GM18498 (cell line): Measurements from ENCODE around the gene KLLN.
A peak's percentile ranks its signal among the peaks of the same experiment; 100 is the strongest.
"Not testable (repeated sequence)": the region's sequence is repeated elsewhere in the genome, so short reads cannot be mapped to it uniquely, and the experiment has no call there.

Source experiments
- ATAC-seq: cut with Tn5 transposase; IDR thresholded peaks from one replicate; pipeline ENCODE4 v1.9.1; 2021; ENCODE audit warnings: mild to moderate bottlenecking, moderate library complexity; ENCODE audit not compliant: unreplicated experiment

The KLLN gene, protein sequence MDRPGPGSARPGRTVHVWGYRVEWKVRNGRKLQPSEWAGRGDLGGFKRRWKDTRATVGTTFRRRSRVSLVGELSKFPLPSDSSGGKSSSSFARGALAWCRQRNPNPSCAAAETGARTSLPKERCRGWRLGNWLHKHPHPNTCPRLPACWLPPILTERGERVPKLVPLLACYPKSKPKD

DNA sequence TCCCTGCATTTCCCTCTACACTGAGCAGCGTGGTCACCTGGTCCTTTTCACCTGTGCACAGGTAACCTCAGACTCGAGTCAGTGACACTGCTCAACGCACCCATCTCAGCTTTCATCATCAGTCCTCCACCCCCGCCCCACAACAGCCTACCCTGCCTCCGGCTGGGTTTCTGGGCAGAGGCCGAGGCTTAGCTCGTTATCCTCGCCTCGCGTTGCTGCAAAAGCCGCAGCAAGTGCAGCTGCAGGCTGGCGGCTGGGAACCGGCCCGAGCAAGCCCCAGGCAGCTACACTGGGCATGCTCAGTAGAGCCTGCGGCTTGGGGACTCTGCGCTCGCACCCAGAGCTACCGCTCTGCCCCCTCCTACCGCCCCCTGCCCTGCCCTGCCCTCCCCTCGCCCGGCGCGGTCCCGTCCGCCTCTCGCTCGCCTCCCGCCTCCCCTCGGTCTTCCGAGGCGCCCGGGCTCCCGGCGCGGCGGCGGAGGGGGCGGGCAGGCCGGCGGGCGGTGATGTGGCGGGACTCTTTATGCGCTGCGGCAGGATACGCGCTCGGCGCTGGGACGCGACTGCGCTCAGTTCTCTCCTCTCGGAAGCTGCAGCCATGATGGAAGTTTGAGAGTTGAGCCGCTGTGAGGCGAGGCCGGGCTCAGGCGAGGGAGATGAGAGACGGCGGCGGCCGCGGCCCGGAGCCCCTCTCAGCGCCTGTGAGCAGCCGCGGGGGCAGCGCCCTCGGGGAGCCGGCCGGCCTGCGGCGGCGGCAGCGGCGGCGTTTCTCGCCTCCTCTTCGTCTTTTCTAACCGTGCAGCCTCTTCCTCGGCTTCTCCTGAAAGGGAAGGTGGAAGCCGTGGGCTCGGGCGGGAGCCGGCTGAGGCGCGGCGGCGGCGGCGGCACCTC, at the start of gene KLLN, which contains the start of gene PTEN:
Gene KLLN (minus strand): TSS at position 481 of the 891 bp plus-strand sequence. CDS start 1,046 bp downstream, outside the sequence.
Gene PTEN (plus strand): TSS at position 573 of the 891 bp plus-strand sequence. CDS start 845 bp downstream, outside the sequence.
- ATAC-seq, result peak; percentile 43

DNA sequence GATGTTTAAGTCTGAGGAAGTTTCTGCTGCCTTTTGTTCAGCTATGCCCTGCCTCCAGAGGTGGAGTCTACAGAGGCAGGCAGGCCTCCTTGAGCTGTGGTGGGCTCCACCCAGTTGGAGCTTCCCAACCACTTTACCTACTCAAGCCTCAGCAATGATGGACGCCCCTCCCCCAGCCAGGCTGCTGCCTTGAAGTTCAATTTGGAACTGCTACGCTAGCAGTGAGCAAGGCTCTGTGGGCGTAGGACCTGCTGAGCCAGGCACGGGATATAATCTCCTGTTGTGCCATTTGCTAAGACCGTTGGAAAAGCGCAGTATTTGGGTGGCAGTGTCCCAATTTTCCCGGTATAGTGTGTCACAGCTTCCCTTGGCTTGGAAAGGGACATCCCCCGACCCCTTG, 40.1 kb upstream of the KLLN start:
- not testable (repeated sequence) for ATAC-seq

DNA sequence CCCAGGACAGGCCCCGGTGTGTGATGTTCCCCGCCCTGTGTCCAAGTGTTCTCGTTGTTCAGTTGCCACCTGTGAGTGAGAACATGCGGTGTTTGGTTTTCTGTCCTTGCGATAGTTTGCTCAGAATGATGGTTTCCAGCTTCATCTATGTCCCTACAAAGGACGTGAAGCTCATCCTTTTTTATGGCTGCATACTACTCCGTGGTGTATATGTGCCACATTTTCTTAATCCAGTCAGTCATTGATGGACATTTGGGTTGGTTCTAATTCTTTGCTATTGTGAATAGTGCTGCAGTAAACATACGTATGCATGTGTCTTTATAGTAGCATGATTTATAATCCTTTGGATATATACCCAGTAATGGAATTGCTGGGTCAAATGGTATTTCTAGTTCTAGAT, 34.6 kb upstream of the KLLN start:
- ATAC-seq, result not testable (repeated sequence)

DNA sequence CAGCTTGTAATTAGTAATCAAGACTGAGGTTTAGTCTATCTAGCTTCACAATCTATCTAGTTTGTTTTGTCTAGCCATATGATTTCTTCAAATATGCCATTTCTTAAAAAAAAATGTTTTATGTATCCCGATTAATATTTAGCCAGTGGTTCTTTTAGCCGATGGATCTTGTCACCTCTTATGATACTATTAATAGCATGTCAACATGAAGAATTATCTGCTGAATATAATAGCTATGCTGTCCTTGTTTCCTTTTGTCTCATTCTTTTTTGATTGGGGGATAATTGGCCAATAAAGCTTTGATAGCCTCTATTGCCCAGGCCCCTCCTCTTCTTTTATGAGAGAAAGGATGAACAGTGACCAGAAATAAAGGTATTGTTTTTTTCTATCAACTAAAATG, 32.9 kb upstream of the KLLN start:
- ATAC-seq, result no peak

DNA sequence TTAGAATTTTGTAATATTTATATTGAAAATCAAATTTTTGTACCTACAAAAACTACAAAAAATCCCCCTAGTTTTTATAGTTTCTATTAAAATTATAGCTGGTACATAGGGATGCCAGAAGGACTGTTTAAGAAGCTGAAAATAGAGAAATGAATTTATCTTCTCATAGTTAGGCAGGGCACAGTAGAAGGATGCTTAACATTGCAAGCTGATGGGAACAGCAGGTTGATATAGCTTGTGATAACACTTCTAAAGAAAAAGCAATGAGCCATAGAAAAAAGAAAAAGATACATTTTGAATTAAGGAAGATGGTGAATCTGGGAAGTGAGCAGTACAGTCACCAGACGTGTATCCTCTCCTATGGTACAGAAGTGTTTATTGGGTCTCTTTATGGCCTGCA, 32.1 kb upstream of the KLLN start:
- ATAC-seq, result no peak

DNA sequence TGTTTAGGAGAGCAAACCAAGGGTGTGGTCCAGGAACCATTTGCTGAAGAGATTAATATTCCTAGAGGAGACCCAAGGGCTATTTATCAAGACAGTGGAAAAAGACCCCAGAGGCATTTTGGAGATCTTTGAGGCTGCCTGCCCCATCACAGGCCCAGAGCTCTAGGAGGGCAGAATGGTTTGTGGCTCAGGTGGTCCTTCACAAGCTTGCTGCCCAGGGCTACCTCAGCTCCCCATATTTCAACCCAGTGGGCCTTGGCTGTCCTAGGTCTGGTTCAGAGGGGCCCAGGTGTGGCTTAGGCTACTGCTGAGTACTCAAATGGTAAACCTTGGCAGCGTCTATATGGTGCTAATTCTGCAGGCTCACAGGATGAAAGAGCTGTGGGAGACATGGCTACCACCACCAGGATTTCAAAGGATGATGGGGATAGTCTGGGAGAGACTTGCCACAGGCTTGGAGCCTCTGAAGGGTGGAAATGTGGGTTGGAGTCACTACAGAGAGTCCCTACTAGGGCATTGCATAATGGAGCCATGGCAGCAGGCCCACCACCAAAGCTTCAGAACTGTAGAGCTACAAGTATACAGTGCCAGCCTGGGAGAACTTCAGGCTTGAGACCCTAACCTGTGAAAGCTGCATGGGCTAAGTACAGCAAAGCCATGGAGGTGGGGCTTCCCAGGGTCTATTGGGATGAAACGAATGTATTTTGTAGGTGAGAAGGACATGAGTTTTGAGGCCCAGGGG, 24.4 kb upstream of the KLLN start:
- no peak for ATAC-seq

DNA sequence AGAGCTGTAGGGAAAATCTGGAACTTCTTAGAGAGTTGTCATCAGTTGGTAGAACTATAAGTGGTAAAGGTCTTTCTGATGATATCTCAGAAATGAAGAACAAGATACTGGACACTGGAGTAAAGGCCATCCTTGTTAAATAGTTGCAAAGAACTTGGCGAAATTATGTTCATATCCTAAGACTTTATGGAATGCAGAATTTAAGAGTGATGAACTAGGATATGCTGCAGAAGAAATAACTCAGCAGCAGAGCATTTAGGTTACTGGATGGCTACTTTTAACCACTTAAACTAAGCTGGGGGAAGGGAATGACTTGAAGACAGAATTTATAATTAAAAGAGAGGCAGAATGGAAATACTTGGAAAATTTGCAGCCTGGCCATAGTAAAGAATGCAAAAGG, 23.8 kb upstream of the KLLN start:
- no peak for ATAC-seq

DNA sequence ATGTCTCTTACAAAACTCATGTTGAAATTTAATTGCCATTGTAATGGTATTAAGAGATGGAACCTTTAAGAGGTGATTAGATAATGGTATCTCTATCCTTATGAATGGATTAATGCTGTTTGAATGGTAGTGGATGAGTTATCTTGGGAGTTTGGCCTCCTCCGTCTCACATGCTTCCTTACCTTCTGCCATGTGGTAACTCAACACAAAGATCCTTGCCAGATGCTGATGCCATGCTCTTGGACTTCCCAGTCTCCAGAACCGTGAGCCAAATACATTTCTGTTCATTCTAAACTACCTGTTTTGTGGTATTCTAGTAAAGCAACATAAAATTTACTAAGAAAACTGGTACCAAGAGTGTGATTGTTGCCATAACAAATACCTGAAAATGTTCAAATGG, 23.3 kb upstream of the KLLN start:
- ATAC-seq, result no peak

DNA sequence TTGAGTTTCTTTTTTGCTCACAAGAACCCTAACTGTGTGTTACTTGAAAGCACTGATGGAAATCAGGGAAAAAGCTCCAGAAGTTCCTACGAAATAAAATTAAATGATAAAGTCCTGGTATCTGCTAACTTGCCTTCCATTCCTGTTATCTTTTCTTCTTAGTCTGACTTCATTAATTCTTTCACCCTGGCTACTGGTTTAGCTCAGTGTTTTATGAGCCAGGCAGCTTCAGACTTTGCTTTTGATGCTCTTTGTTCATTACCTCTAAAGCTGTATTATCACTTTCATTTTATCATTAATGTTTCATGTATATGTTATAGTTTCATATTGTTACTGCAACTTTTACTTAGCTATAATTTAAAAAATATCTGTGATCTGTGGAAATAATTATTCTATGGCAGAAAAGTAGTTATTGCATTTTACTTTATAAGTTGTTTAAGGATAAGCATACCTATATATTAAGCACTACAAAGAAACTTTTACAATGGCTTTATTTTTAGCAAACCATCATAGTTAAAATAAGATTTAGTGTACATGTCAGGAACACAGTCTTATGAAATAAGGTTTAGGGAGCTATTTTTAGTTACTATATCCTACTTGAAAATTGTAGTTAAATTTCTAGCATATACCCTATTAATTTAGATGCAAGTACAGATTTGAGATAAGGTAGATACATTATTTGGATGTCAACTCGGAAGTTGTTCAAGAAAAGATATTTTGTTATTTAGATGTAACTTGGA, 19.4 kb upstream of the KLLN start:
- ATAC-seq, result no peak

DNA sequence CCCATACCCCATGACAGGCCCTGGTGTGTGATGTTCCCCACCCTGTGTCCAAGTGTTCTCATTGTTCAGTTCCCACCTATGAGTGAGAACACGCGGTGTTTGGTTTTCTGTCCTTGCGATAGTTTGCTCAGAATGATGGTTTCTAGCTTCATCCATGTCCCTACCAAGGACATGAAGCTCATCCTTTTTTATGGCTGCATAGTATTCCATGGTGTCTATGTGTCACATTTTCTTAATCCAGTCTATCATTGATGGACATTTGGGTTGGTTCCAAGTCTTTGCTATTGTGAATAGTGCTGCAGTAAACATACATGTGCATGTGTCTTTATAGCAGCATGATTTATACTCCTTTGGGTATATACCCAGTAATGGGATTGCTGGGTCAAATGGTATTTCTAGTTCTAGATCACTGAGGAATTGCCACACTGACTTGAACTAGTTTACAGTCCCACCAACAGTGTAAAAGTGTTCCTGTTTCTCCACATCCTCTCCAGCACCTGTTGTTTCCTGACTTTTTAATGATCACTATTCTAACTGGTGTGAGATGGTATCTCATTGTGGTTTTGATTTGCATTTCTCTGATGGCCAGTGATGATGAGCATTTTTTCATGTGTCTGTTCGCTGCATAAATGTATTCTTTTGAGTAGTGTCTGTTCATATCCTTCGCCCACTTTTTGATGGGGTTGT, 18.2 kb upstream of the KLLN start:
- not testable (repeated sequence) for ATAC-seq

DNA sequence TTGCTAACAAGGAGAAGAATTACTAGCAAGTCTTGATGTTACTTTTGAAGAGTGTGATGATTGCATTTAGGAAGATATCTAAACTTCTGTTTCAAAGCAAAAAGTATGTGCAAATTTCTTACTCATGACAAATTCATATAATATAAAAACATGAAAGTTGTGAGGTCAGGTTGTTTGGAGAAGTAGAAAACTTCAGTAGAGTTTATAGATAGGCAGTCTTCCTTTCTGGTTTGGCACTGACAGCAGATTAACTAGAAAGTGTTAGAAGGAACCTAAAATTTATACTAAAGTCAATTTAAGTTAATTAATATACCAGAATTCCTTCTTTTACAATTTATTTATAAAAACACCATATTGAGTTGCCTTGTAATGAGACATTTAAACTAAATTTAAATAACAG, 17.0 kb upstream of the KLLN start:
- no peak for ATAC-seq

DNA sequence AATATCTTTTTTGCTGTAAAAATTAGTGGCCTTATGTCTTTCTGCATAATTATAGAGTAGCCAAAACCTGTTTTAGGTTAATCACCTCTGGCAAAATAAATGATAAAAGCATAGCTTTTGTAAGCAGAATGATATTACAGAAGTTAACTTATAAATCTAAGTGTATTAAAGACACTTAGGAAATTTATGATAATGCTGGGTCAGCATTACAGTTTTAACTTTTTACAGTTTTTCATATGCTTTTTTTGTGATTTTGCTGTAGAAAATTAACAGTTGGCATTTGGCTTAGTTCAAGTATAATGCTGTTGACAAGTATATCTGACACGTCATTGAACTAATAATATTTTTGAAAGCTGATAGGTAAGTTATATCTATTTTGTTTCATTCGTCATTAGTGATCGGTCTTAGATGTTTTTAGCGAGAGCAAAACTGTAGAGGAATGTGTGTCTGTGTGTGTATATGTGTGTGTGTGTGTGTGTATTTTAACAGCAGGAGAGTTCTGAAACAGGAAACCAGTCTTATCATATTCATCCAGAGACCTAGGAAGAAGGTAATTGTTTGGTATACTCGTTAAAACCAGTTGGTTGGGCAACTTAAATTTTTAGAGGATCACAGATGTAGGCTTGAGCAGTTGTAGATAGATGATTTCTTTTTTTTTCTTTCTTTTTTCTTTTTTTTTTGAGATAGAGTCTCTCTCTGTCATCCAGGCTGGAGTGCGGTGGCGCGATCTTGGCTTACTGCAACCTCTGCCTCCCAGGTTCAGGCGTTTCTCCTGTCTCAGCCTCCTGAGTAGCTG, 15.5 kb upstream of the KLLN start:
- ATAC-seq, result no peak

DNA sequence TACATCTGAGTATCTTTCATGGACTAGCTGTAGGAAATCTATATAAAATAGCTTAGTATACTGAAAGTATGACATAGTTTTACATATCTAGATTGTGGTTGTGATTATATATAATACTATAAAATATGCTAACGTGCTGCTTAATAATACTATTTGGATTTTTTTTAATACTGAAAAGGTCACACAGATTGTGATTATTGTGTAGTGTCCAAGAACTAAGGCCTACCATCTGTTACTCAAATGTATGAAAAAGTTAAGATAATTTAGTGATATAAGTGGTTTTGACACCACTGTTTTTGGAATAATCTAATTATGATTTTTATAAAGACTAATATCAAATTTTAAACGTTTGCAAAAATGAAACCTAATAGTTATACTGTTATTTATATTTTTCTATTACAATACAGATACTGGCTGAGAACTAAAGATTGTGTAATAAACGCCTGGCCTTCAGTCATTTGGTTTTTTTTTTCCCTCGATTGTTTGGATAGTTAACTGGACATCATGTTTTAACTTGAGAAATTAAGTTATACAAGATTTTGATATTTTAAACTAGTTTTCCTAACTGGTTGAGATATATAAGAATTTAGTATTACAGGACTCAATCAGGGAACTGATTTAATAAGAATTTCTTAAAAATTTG, 12.7 kb upstream of the KLLN start:
- no peak for ATAC-seq

DNA sequence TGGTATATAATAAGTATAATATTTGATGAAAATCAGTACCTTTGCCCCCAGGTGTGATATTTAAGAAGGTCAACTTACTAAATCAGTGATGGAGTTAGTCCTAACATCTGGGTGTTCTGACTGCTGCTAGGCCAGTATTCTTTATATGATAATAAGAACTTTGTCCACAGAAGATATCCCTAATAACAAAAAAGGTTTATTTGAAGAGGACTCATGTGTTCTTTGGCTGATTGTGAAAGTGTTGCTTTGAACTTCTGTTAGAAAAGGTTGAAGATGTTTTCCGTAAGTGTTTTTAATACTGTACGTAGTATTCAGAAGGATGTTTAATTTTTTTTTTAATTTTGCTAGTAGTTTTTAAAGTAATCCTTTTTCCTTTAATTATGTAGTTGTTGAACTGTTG, 10.3 kb upstream of the KLLN start:
- ATAC-seq, result no peak

DNA sequence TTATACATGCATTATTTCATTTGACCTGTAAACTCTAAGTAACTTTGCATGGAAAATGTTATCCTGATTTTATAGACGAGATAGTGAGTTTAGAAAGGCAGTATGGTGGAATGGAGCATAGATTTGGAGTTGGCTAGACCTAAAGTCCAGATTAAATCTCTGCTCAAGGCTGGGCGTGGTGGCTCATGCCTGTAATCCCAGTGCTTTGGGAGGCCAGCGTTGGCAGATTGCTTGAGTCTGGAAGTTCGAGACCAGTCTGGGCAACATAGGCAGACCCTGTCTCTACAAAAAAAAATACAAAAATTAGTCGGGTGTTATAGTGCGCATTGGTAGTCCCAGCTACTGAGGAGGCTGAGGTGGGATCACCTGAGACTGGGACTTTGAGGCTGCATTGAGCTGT, 9.5 kb upstream of the KLLN start:
- ATAC-seq, result no peak

DNA sequence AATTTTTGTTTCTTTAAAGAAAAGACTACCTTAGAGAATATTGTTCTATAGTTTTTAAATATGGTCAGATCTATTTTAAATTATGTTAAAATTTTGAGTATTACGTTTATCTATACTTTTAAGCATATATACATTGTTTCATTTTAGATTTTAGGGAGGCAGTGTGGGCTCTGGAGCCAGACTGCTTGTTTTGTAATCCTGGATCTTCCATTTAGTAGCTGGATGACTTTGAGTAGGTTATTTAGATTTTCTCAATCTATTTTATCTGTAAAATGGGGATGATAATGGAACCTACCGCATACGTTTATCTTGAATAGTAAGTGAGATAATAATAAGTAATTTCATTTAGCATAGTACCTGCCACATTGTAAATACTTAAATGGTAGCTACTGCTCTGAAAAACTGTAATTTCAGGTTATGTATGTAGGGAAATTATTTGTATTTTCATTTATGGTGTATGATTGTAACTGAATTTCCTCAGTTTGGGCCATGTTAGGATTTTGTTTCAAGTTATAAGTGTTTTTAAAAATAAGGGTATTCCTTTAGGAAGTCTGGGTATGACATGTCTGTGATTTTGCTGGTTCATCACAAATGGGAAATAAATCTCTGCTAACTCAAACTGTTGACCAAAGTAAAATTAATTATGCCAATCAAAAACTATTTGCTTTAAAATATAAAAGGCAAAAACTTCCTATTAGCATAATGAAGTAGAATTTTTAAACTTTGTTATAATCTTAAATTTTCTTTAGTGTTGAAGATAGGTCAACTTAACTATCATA, 6.6 kb upstream of the KLLN start:
- no peak for ATAC-seq

DNA sequence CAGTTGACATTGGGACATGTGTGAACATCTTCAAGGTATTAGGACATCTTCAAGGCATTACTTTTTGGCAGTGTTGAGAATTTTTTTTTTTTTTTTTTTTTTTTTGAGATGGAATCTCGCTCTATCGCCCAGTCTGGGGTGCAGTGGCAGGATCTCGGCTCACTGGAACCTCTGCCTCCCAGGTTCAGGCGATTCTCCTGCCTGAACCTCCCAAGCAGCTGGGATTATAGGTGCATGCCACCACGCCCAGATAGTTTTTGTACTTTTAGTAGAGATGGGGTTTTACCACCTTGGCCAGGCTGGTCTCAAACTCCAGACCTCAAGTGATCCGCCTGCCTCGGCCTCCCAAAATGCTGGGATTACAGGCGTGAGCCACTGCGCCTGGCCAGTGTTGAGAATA, 5.8 kb upstream of the KLLN start:
- not testable (repeated sequence) for ATAC-seq

DNA sequence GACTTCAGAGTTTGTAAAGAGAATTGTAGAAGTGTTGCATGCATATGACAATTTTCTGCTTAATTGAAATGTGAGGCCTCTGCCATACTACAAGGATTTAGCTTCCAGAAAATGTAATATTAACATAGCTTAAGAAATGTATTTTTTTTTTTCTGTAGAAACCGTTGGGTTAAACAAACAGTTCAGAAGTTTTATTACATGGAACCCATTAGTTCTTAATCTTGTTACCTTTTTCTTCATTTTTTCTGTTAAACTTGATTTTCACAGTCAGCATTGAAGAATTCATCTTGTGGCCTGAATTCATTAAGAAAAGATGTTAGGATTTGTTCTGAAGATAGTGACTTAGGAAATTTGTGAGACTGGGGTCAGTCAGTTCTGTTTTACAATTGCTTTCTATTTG, 4.9 kb upstream of the KLLN start:
- ATAC-seq, result no peak
